Vagina (tissue), 2 donors: ENCODE results near the gene STAT5A. TPM values are rescaled to one million over a fixed set of nuclear protein-coding genes. Genes with fewer than 3 reads are reported as not detected.
"Not testable (repeated sequence)": the region's sequence is repeated elsewhere in the genome, so short reads cannot be mapped to it uniquely, and the experiment has no call there.

Experiments
- DNase-seq, 2 donors: peaks; one replicate each; pipeline ENCODE4 v3.0.0-alpha.2; 2017; ENCODE audit errors: extremely low spot score in 2 of 2
- H3K27ac ChIP-seq: fragments of 200-600 bp; sonication (generic); one replicate; pipeline ENCODE4 v1.5.1; 2019
- H3K27me3 ChIP-seq: fragments of 200-600 bp; sonication (generic); one replicate; pipeline ENCODE4 v1.5.1; 2019
- H3K36me3 ChIP-seq, 2 donors: fragments of 200-600 bp; sonication (generic); one replicate each; pipeline ENCODE4 v1.5.1; 2017 to 2019
- H3K4me1 ChIP-seq: fragments of 200-600 bp; sonication (generic); one replicate; pipeline ENCODE4 v1.5.1; 2019
- H3K4me3 ChIP-seq, 2 donors: fragments of 200-600 bp; sonication (generic); 1 replicate in 1 of 2; 2 replicates in 1 of 2; pipeline ENCODE4 v1.5.1; 2016 to 2019
- H3K9me3 ChIP-seq: fragments of 200-600 bp; sonication (generic); one replicate; pipeline ENCODE4 v1.5.1; 2019
- CTCF ChIP-seq, 3 experiments: fragments of 450-650 bp in 2 of 3; fragments of 200-600 bp in 1 of 3; sonication (generic) in 1 of 3; IDR thresholded peaks; one replicate each; pipeline ENCODE4 v1.5.1; 2017 to 2019; ENCODE audit warnings: antibody characterized with exemption in 3 of 3, mild to moderate bottlenecking in 2 of 3, moderate library complexity in 2 of 3
- POLR2A ChIP-seq, 2 donors: fragments of 450-650 bp; IDR thresholded peaks; one replicate each; pipeline ENCODE4 v1.6.1; 2017; ENCODE audit warnings: antibody characterized with exemption in 2 of 2, mild to moderate bottlenecking in 2 of 2, moderate library complexity in 2 of 2
- POLR2AphosphoS5 ChIP-seq, 2 donors: sonication (generic); formaldehyde crosslinking; IDR thresholded peaks; one replicate each; pipeline ENCODE4 v1.9.0; 2017; ENCODE audit warnings: antibody characterized with exemption in 2 of 2, mild to moderate bottlenecking in 2 of 2, low read depth in 1 of 2; ENCODE audit not compliant: insufficient read depth in 1 of 2
- intact Hi-C: fragments of 100-400 bp; cut with DNase I; formaldehyde crosslinking; loops from one replicate; pipeline ENCODE4 v1.15.1; 2023
- total RNA-seq: library from RNA; depleted of rRNA; stranded (reverse); fragments of >200 nt; gene quantifications from one replicate; pipeline ENCODE4 v1.2.3, GENCODE V29; 2016

STAT5A gene
- total RNA-seq, 1 donor from 2014 or later, result 38.3 TPM

GRCh38 chr17:42289611-42290181, 1.4 kb downstream of the STAT5A start:
- H3K4me3 ChIP-seq, result peak overlapping the region; percentile 61 to 89
- no peaks in the 10 kb centered on the region for H3K9me3 ChIP-seq
- intact Hi-C loops, result no loop called here
- peak overlapping the region; percentile 90 for H3K27ac ChIP-seq
- H3K4me1 ChIP-seq, result peaks cover 43% of the 10 kb centered on the region
- DNase-seq, result no peak
- no peaks in the 10 kb centered on the region for H3K36me3 ChIP-seq
- TF ChIP-seq CTCF (IDR thresholded peaks at IDR 0.05), result no peak
- no peak for TF ChIP-seq POLR2AphosphoS5 (IDR thresholded peaks at IDR 0.05; ENCODE audit: insufficient read depth in 1 of 2, low read depth in 1 of 2)
- no peaks in the 10 kb centered on the region for H3K27me3 ChIP-seq

- no peak overlapping the region for H3K4me3 ChIP-seq
- H3K9me3 ChIP-seq, result no peaks in the 10 kb centered on the region
- DNase-seq, result no peak
- no peaks in the 10 kb centered on the region for H3K27me3 ChIP-seq
- TF ChIP-seq CTCF (IDR thresholded peaks at IDR 0.05), result no peak
- TF ChIP-seq POLR2AphosphoS5 (IDR thresholded peaks at IDR 0.05; ENCODE audit: insufficient read depth in 1 of 2, low read depth in 1 of 2), result no peak
- no peak for TF ChIP-seq POLR2A (IDR thresholded peaks at IDR 0.05)
- no peaks in the 10 kb centered on the region for H3K36me3 ChIP-seq
- no peak overlapping the region for H3K27ac ChIP-seq
- H3K4me1 ChIP-seq, result peaks cover 42% of the 10 kb centered on the region
- intact Hi-C loops, result no loop called here
Measured at GRCh38 chr17:42290577-42290976, 2.3 kb downstream of the STAT5A start.

GRCh38 chr17:42291129-42291528, 2.8 kb downstream of the STAT5A start:
- Histone ChIP-seq H3K9me3 (no peaks in the 10 kb centered on the region), H3K27ac (no peak overlapping the region), H3K27me3 (no peaks in the 10 kb centered on the region), H3K4me3 (no peak overlapping the region), H3K36me3 (peaks cover 0 to 5% of the 10 kb centered on the region in 2 donors), H3K4me1 (peaks cover 37% of the 10 kb centered on the region)
- no peak for DNase-seq
- TF ChIP-seq POLR2AphosphoS5 (IDR thresholded peaks at IDR 0.05; ENCODE audit: insufficient read depth in 1 of 2, low read depth in 1 of 2), result no peak
- intact Hi-C loops, result no loop called here

- TF ChIP-seq CTCF (IDR thresholded peaks at IDR 0.05) (no peak), POLR2A (IDR thresholded peaks at IDR 0.05) (no peak), POLR2AphosphoS5 (IDR thresholded peaks at IDR 0.05; ENCODE audit: insufficient read depth in 1 of 2, low read depth in 1 of 2) (no peak)
Measured at GRCh38 chr17:42294469-42295398, 6.4 kb downstream of the STAT5A start.

GRCh38 chr17:42296012-42296411, 7.7 kb downstream of the STAT5A start:
- DNase-seq, result no peak
- no peaks in the 10 kb centered on the region for H3K27me3 ChIP-seq
- intact Hi-C loops, result no loop called here
- no peaks in the 10 kb centered on the region for H3K9me3 ChIP-seq
- H3K4me1 ChIP-seq, result no peaks in the 10 kb centered on the region
- TF ChIP-seq CTCF (IDR thresholded peaks at IDR 0.05) (no peak), POLR2A (IDR thresholded peaks at IDR 0.05) (no peak), POLR2AphosphoS5 (IDR thresholded peaks at IDR 0.05; ENCODE audit: insufficient read depth in 1 of 2, low read depth in 1 of 2) (no peak)
- H3K27ac ChIP-seq, result no peak overlapping the region
- no peak overlapping the region for H3K4me3 ChIP-seq
- peaks cover 0 to 21% of the 10 kb centered on the region in 2 donors for H3K36me3 ChIP-seq

More at GRCh38 chr17:42294469-42295398, 6.4 kb downstream of the STAT5A start:
- H3K4me1 ChIP-seq, result peaks cover 8% of the 10 kb centered on the region
- intact Hi-C loops, result no loop called here
- DNase-seq, result no peak
- no peak overlapping the region for H3K4me3 ChIP-seq
- peaks cover 0 to 16% of the 10 kb centered on the region in 2 donors for H3K36me3 ChIP-seq
- H3K9me3 ChIP-seq, result no peaks in the 10 kb centered on the region
- no peak overlapping the region for H3K27ac ChIP-seq
- no peaks in the 10 kb centered on the region for H3K27me3 ChIP-seq

- peaks cover 0 to 37% of the 10 kb centered on the region in 2 donors for H3K36me3 ChIP-seq
- intact Hi-C loops, DNase-seq, H3K4me1 ChIP-seq, H3K27me3 ChIP-seq, H3K9me3 ChIP-seq, H3K27ac ChIP-seq, H3K4me3 ChIP-seq: not testable (repeated sequence)
Measured at GRCh38 chr17:42297775-42298174, 9.5 kb downstream of the STAT5A start.

- H3K27ac ChIP-seq, H3K9me3 ChIP-seq, H3K27me3 ChIP-seq, H3K4me1 ChIP-seq, H3K4me3 ChIP-seq, DNase-seq, intact Hi-C loops: not testable (repeated sequence)
- peaks cover 0 to 52% of the 10 kb centered on the region in 2 donors for H3K36me3 ChIP-seq
Measured at GRCh38 chr17:42299361-42299760, 11.1 kb downstream of the STAT5A start.

GRCh38 chr17:42299913-42300312, 11.6 kb downstream of the STAT5A start:
- H3K27ac ChIP-seq, H3K4me1 ChIP-seq, H3K27me3 ChIP-seq, DNase-seq, H3K9me3 ChIP-seq, intact Hi-C loops, H3K4me3 ChIP-seq: not testable (repeated sequence)
- peaks cover 0 to 56% of the 10 kb centered on the region in 2 donors for H3K36me3 ChIP-seq
